Mesenchymal stem cell (in vitro differentiated cells and primary cell): Measurements from ENCODE around the gene STON2.

ENCODE experiments used
- DNase-seq: peaks from one replicate; pipeline ENCODE4 v3.0.0-alpha.2; 2013
- H2AFZ ChIP-seq: one replicate; pipeline ENCODE4 v1.6.1; 2013; ENCODE audit warnings: low read depth, mild to moderate bottlenecking, control low read depth, inconsistent platforms, low read length, moderate library complexity
- H2AK5ac ChIP-seq: 2 replicates; pipeline ENCODE4 v1.6.1; 2013; ENCODE audit warnings: low read length, moderate library complexity, mild to moderate bottlenecking, inconsistent platforms; ENCODE audit not compliant: severe bottlenecking
- H2BK120ac ChIP-seq: one replicate; pipeline ENCODE4 v1.6.1; 2013; ENCODE audit warnings: low read depth, mild to moderate bottlenecking, inconsistent platforms, low read length, moderate library complexity
- H2BK12ac ChIP-seq, 2 experiments: one replicate each; pipeline ENCODE4 v1.6.1; 2013; ENCODE audit warnings: inconsistent platforms in 2 of 2, low read length in 2 of 2, mild to moderate bottlenecking in 2 of 2, moderate library complexity in 2 of 2, control low read depth in 1 of 2
- H2BK15ac ChIP-seq: one replicate; pipeline ENCODE4 v1.6.1; 2013; ENCODE audit warnings: mild to moderate bottlenecking, low read depth, inconsistent platforms; ENCODE audit not compliant: poor library complexity, severe bottlenecking
- H2BK5ac ChIP-seq: 2 replicates; pipeline ENCODE4 v1.6.1; 2013; ENCODE audit warnings: low read depth, mild to moderate bottlenecking, low read length, control low read depth, inconsistent platforms; ENCODE audit not compliant: poor library complexity, severe bottlenecking
- H3K14ac ChIP-seq, 2 experiments: one replicate each; pipeline ENCODE4 v1.6.1; 2013; ENCODE audit warnings: inconsistent platforms in 2 of 2, low read length in 2 of 2, control low read depth in 1 of 2, mild to moderate bottlenecking in 1 of 2, moderate library complexity in 1 of 2
- H3K18ac ChIP-seq, 2 experiments: one replicate each; pipeline ENCODE4 v1.6.1; 2013; ENCODE audit warnings: inconsistent platforms in 2 of 2, low read length in 2 of 2, control low read depth in 1 of 2, low read depth in 1 of 2, mild to moderate bottlenecking in 1 of 2
- H3K23ac ChIP-seq, 2 experiments: one replicate each; pipeline ENCODE4 v1.6.1; 2013; ENCODE audit warnings: inconsistent platforms in 2 of 2, low read length in 2 of 2, mild to moderate bottlenecking in 2 of 2, moderate library complexity in 2 of 2, control low read depth in 1 of 2
- H3K27ac ChIP-seq: 2 replicates; pipeline ENCODE4 v1.5.1; 2013; ENCODE audit warnings: mild to moderate bottlenecking, moderate library complexity, low read length, control low read depth, inconsistent platforms; ENCODE audit not compliant: poor library complexity, severe bottlenecking
- H3K27me3 ChIP-seq, 2 experiments: 2 replicates each; pipeline versions ENCODE4 v1.6.1 to v1.7.0; 2013; ENCODE audit warnings: low read length in 2 of 2, mild to moderate bottlenecking in 2 of 2, moderate library complexity in 2 of 2, control low read depth in 1 of 2, inconsistent platforms in 1 of 2; ENCODE audit not compliant: control insufficient read depth in 1 of 2, insufficient read depth in 1 of 2
- H3K36me3 ChIP-seq, 2 experiments: 2 replicates each; pipeline versions ENCODE4 v1.6.1 to v1.7.0; 2013; ENCODE audit warnings: low read length in 2 of 2, control low read depth in 1 of 2, inconsistent platforms in 1 of 2, low read depth in 1 of 2, mild to moderate bottlenecking in 1 of 2; ENCODE audit not compliant: insufficient read depth in 2 of 2, control insufficient read depth in 1 of 2
- H3K4ac ChIP-seq, 2 experiments: one replicate each; pipeline ENCODE4 v1.6.1; 2013; ENCODE audit warnings: inconsistent platforms in 2 of 2, low read length in 2 of 2, mild to moderate bottlenecking in 2 of 2, moderate library complexity in 2 of 2, control low read depth in 1 of 2, low read depth in 1 of 2
- H3K4me1 ChIP-seq: 2 replicates; pipeline ENCODE4 v1.6.1; 2013; ENCODE audit warnings: low read depth, low read length, control low read depth; ENCODE audit not compliant: control insufficient read depth, insufficient read depth
- H3K4me2 ChIP-seq: 2 replicates; pipeline ENCODE4 v1.6.1; 2013; ENCODE audit warnings: low read length, mild to moderate bottlenecking, inconsistent platforms; ENCODE audit not compliant: poor library complexity, severe bottlenecking
- H3K4me3 ChIP-seq, 2 experiments: 2 replicates each; pipeline versions ENCODE4 v1.5.1 to v1.7.0; 2013; ENCODE audit warnings: low read length in 2 of 2, mild to moderate bottlenecking in 2 of 2, control low read depth in 1 of 2, low read depth in 1 of 2; ENCODE audit not compliant: insufficient read depth in 1 of 2
- H3K79me1 ChIP-seq: replicated peaks from 2 replicates; pipeline ENCODE4 v1.6.1; 2013; ENCODE audit warnings: mild to moderate bottlenecking, control low read depth, low read length, inconsistent platforms; ENCODE audit not compliant: poor library complexity, severe bottlenecking
- H3K9ac ChIP-seq: 2 replicates; pipeline ENCODE4 v1.7.0; 2013; ENCODE audit warnings: mild to moderate bottlenecking, low read length, moderate library complexity
- H3K9me3 ChIP-seq: 2 replicates; pipeline ENCODE4 v1.7.0; 2013; ENCODE audit warnings: mild to moderate bottlenecking, low read length; ENCODE audit not compliant: control insufficient read depth
- H4K8ac ChIP-seq: one replicate; pipeline ENCODE4 v1.6.1; 2013; ENCODE audit warnings: inconsistent platforms, mild to moderate bottlenecking, low read length, moderate library complexity
- H4K91ac ChIP-seq: one replicate; pipeline ENCODE4 v1.6.1; 2013; ENCODE audit warnings: mild to moderate bottlenecking, low read length, inconsistent platforms
- WGBS: methylation state at CpG from one replicate; pipeline ENCODE4 v1.1.7; 2013; ENCODE audit warnings: mixed read lengths; 5-methylcytosine and 5-hydroxymethylcytosine counted together

The STON2 gene

GRCh38 chr14:81340201-81340600 is 59.9 kb downstream of the STON2 start:
- H3K4me2 ChIP-seq = no peak overlapping the region
- H2BK120ac ChIP-seq = no peak overlapping the region
- no peak overlapping the region for H3K9ac ChIP-seq
- no peak overlapping the region for H2AFZ ChIP-seq
- H3K4me1 ChIP-seq = no peaks in the 10 kb centered on the region
- no peak overlapping the region for H4K8ac ChIP-seq
- no peak overlapping the region for H2BK15ac ChIP-seq
- no peak overlapping the region for H4K91ac ChIP-seq
- H3K27ac ChIP-seq = no peak overlapping the region
- H3K79me1 ChIP-seq = no peaks in the 10 kb centered on the region
- no peak overlapping the region for H2BK5ac ChIP-seq
- no peak overlapping the region for H3K18ac ChIP-seq
- H3K9me3 ChIP-seq = no peaks in the 10 kb centered on the region
- no peak overlapping the region for H3K4ac ChIP-seq
- no peak overlapping the region for H2BK12ac ChIP-seq
- H2AK5ac ChIP-seq = no peak overlapping the region
- 73% methylated on average over 5 of the region's 5 CpGs for WGBS
- H3K4me3 ChIP-seq = no peak overlapping the region
- DNase-seq = no peak
- no peaks in the 10 kb centered on the region for H3K36me3 ChIP-seq
- no peaks in the 10 kb centered on the region for H3K27me3 ChIP-seq
- no peak overlapping the region for H3K23ac ChIP-seq
- no peak overlapping the region for H3K14ac ChIP-seq

GRCh38 chr14:81337073-81337472 is 63.1 kb downstream of the STON2 start:
- 89% methylated on average over 4 of the region's 4 CpGs for WGBS

GRCh38 chr14:81336009-81336408 is 64.1 kb downstream of the STON2 start:
- H3K18ac ChIP-seq = no peak overlapping the region
- no peak overlapping the region for H3K4ac ChIP-seq
- H3K14ac ChIP-seq = no peak overlapping the region
- no peak overlapping the region for H2AFZ ChIP-seq
- H3K9ac ChIP-seq = no peak overlapping the region
- no peaks in the 10 kb centered on the region for H3K36me3 ChIP-seq
- no peak overlapping the region for H3K23ac ChIP-seq
- no peak for DNase-seq
- WGBS = 95% methylated on average over 2 of the region's 3 CpGs
- no peak overlapping the region for H2BK15ac ChIP-seq
- H2BK12ac ChIP-seq = no peak overlapping the region
- no peaks in the 10 kb centered on the region for H3K4me1 ChIP-seq
- no peak overlapping the region for H3K4me2 ChIP-seq
- no peak overlapping the region for H2BK5ac ChIP-seq
- no peak overlapping the region for H4K8ac ChIP-seq
- no peaks in the 10 kb centered on the region for H3K79me1 ChIP-seq
- no peaks in the 10 kb centered on the region for H3K9me3 ChIP-seq
- no peak overlapping the region for H3K4me3 ChIP-seq
- no peak overlapping the region for H4K91ac ChIP-seq
- H2BK120ac ChIP-seq = no peak overlapping the region
- H3K27ac ChIP-seq = no peak overlapping the region
- H2AK5ac ChIP-seq = no peak overlapping the region
- H3K27me3 ChIP-seq = peaks cover 0 to 4% of the 10 kb centered on the region in 2 experiments

More at GRCh38 chr14:81337073-81337472, 63.1 kb downstream of the STON2 start:
- DNase-seq = no peak
- no peak overlapping the region for H2AK5ac ChIP-seq
- H3K4ac ChIP-seq = no peak overlapping the region
- no peak overlapping the region for H3K9ac ChIP-seq
- H3K4me2 ChIP-seq = no peak overlapping the region
- no peak overlapping the region for H2BK12ac ChIP-seq
- H2BK5ac ChIP-seq = no peak overlapping the region
- no peaks in the 10 kb centered on the region for H3K9me3 ChIP-seq
- no peak overlapping the region for H2AFZ ChIP-seq
- no peaks in the 10 kb centered on the region for H3K36me3 ChIP-seq
- no peaks in the 10 kb centered on the region for H3K79me1 ChIP-seq
- no peak overlapping the region for H2BK120ac ChIP-seq
- no peak overlapping the region for H3K4me3 ChIP-seq
- H3K14ac ChIP-seq = no peak overlapping the region
- H3K23ac ChIP-seq = no peak overlapping the region
- no peak overlapping the region for H4K91ac ChIP-seq
- no peak overlapping the region for H4K8ac ChIP-seq
- H3K18ac ChIP-seq = no peak overlapping the region
- H3K27me3 ChIP-seq = no peaks in the 10 kb centered on the region
- no peaks in the 10 kb centered on the region for H3K4me1 ChIP-seq
- H3K27ac ChIP-seq = no peak overlapping the region
- no peak overlapping the region for H2BK15ac ChIP-seq

GRCh38 chr14:81332725-81333124 is 67.4 kb downstream of the STON2 start:
- H3K9ac ChIP-seq = no peak overlapping the region
- no peak overlapping the region for H2AFZ ChIP-seq
- no peak overlapping the region for H3K4ac ChIP-seq
- peaks cover 0 to 4% of the 10 kb centered on the region in 2 experiments for H3K27me3 ChIP-seq
- no peak overlapping the region for H2AK5ac ChIP-seq
- no peak overlapping the region for H4K8ac ChIP-seq
- H3K23ac ChIP-seq = no peak overlapping the region
- no peaks in the 10 kb centered on the region for H3K36me3 ChIP-seq
- H3K18ac ChIP-seq = no peak overlapping the region
- no peaks in the 10 kb centered on the region for H3K9me3 ChIP-seq
- no peak overlapping the region for H2BK12ac ChIP-seq
- no peak overlapping the region for H2BK120ac ChIP-seq
- no peak overlapping the region for H3K27ac ChIP-seq
- no peak overlapping the region for H3K14ac ChIP-seq
- H2BK15ac ChIP-seq = no peak overlapping the region
- no peaks in the 10 kb centered on the region for H3K4me1 ChIP-seq
- no peak overlapping the region for H3K4me2 ChIP-seq
- H4K91ac ChIP-seq = no peak overlapping the region
- no peak overlapping the region for H3K4me3 ChIP-seq
- DNase-seq = no peak
- no peaks in the 10 kb centered on the region for H3K79me1 ChIP-seq
- no peak overlapping the region for H2BK5ac ChIP-seq
- 90% methylated on average over 1 of the region's 1 CpG for WGBS
